Activated CD4-positive, alpha-beta T cell treated with anti-CD3 and anti-CD28 coated beads, Interleukin-2, Interleukin-6, amounts not matched to agents 100 ng/mL and 50 ng/mL, durations not matched to agents 16 hours and 8 hours (primary cell): ENCODE measurements around the gene SLC25A3.
"Not testable (repeated sequence)": the region's sequence is repeated elsewhere in the genome, so short reads cannot be mapped to it uniquely, and the experiment has no call there.

Experiments
- DNase-seq: peaks from one replicate; pipeline ENCODE4 v3.0.0-alpha.2; 2020

SLC25A3 gene

GRCh38 chr12:98595243-98595988 is 1.9 kb downstream of the SLC25A3 start:
- DNase-seq, result peak; percentile 33

GRCh38 chr12:98597313-98597712 is 3.8 kb downstream of the SLC25A3 start:
- DNase-seq, result not testable (repeated sequence)

- no peak for DNase-seq
Observed at GRCh38 chr12:98601924-98602323, 8.4 kb downstream of the SLC25A3 start.

GRCh38 chr12:98606359-98606988 is 13.0 kb downstream of the SLC25A3 start:
- DNase-seq, result no peak

- no peak for DNase-seq
Observed at GRCh38 chr12:98610596-98610995, 17.1 kb downstream of the SLC25A3 start.

- DNase-seq, result no peak
Observed at GRCh38 chr12:98612696-98613334, 19.3 kb downstream of the SLC25A3 start.

GRCh38 chr12:98618952-98619351 is 25.5 kb downstream of the SLC25A3 start:
- DNase-seq, result no peak

- DNase-seq, result no peak
Observed at GRCh38 chr12:98635657-98636323, 42.3 kb downstream of the SLC25A3 start.

- no peak for DNase-seq
Observed at GRCh38 chr12:98637068-98637467, 43.6 kb downstream of the SLC25A3 start.

- no peak for DNase-seq
Observed at GRCh38 chr12:98638009-98638408, 44.5 kb downstream of the SLC25A3 start.

- DNase-seq, result no peak
Observed at GRCh38 chr12:98639491-98639890, 46.0 kb downstream of the SLC25A3 start.

- DNase-seq, result not testable (repeated sequence)
Observed at GRCh38 chr12:98642801-98643200, 49.3 kb downstream of the SLC25A3 start.

GRCh38 chr12:98644433-98644711 is 50.9 kb downstream of the SLC25A3 start:
- no peak for DNase-seq

GRCh38 chr12:98644712-98645571 is 51.5 kb downstream of the SLC25A3 start, which contains the start of the genes APAF1 and IKBIP:
Gene APAF1, plus strand, starts transcription at chr12:98645290. Its CDS starts 3,070 bp downstream, at chr12:98648360.
Gene IKBIP, minus strand, starts transcription at chr12:98644788. Its CDS starts 87 bp downstream, at chr12:98644701.
- peak; percentile 99 for DNase-seq

- DNase-seq, result peak; percentile 12
Observed at GRCh38 chr12:98645572-98646067, 52.1 kb downstream of the SLC25A3 start.

GRCh38 chr12:98646294-98647090 is 53.0 kb downstream of the SLC25A3 start:
- peak; percentile 6 for DNase-seq

- no peak for DNase-seq
Observed at GRCh38 chr12:98651328-98651727, 57.8 kb downstream of the SLC25A3 start.

GRCh38 chr12:98653866-98654493 is 60.5 kb downstream of the SLC25A3 start:
- peak; percentile 59 for DNase-seq
